HG02973 (cell line): Measurements from ENCODE around the gene MLLT3.

Source experiments
- ATAC-seq: cut with Tn5 transposase; IDR thresholded peaks from one replicate; pipeline ENCODE4 v1.9.1; 2021; ENCODE audit warnings: moderate library complexity; ENCODE audit not compliant: unreplicated experiment

The MLLT3 gene

GRCh38 chr9:20630241-20630943 is 8.1 kb upstream of the MLLT3 start:
- ATAC-seq = no peak

- no peak for ATAC-seq
These were observed 2.7 kb upstream of the MLLT3 start for GRCh38 chr9:20625003-20625349.

GRCh38 chr9:20624201-20625002 is 2.1 kb upstream of the MLLT3 start:
- peak; percentile 19 for ATAC-seq

- ATAC-seq = no peak
These were observed 1.4 kb upstream of the MLLT3 start for GRCh38 chr9:20623748-20624124.

GRCh38 chr9:20623021-20623747 is 885 bp upstream of the MLLT3 start:
- ATAC-seq = no peak

- peak; percentile 4 for ATAC-seq
These were observed 599 bp downstream of the MLLT3 start for GRCh38 chr9:20621471-20622329.

GRCh38 chr9:20620650-20621470 is 1.4 kb downstream of the MLLT3 start:
- ATAC-seq = no peak

GRCh38 chr9:20619487-20620200 is 2.7 kb downstream of the MLLT3 start:
- ATAC-seq = no peak

GRCh38 chr9:20618361-20618802 is 3.9 kb downstream of the MLLT3 start:
- ATAC-seq = no peak

- ATAC-seq = no peak
These were observed 5.5 kb downstream of the MLLT3 start for GRCh38 chr9:20616808-20617207.

- no peak for ATAC-seq
These were observed 7.6 kb downstream of the MLLT3 start for GRCh38 chr9:20614602-20615216.

GRCh38 chr9:20611691-20612287 is 10.5 kb downstream of the MLLT3 start:
- ATAC-seq = no peak

- ATAC-seq = no peak
These were observed 11.7 kb downstream of the MLLT3 start for GRCh38 chr9:20610591-20610990.

GRCh38 chr9:20608582-20608981 is 13.7 kb downstream of the MLLT3 start:
- ATAC-seq = no peak

GRCh38 chr9:20606652-20607051 is 15.6 kb downstream of the MLLT3 start:
- ATAC-seq = no peak

GRCh38 chr9:20604562-20604961 is 17.7 kb downstream of the MLLT3 start:
- ATAC-seq = peak; percentile 79

- no peak for ATAC-seq
These were observed 18.6 kb downstream of the MLLT3 start for GRCh38 chr9:20603524-20604268.

- ATAC-seq = no peak
These were observed 21.0 kb downstream of the MLLT3 start for GRCh38 chr9:20601292-20601691.
